ENCODE measurements around the gene TMX2.

- TF ChIP-seq, protein P1, sequence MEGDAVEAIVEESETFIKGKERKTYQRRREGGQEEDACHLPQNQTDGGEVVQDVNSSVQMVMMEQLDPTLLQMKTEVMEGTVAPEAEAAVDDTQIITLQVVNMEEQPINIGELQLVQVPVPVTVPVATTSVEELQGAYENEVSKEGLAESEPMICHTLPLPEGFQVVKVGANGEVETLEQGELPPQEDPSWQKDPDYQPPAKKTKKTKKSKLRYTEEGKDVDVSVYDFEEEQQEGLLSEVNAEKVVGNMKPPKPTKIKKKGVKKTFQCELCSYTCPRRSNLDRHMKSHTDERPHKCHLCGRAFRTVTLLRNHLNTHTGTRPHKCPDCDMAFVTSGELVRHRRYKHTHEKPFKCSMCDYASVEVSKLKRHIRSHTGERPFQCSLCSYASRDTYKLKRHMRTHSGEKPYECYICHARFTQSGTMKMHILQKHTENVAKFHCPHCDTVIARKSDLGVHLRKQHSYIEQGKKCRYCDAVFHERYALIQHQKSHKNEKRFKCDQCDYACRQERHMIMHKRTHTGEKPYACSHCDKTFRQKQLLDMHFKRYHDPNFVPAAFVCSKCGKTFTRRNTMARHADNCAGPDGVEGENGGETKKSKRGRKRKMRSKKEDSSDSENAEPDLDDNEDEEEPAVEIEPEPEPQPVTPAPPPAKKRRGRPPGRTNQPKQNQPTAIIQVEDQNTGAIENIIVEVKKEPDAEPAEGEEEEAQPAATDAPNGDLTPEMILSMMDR (IDR thresholded peaks at IDR 0.05): no peak
- TF ChIP-seq POLR2A (IDR thresholded peaks at IDR 0.05) (no peak), POLR2AphosphoS5 (IDR thresholded peaks at IDR 0.05) (no peak)
Measured at GRCh38 chr11:57762235-57762861, 50.0 kb downstream of the TMX2 start.
